MM.1S (cell line): Measurements from ENCODE around the gene RRM1.

Source experiments
- EZH2 ChIP-seq: fragments of 300-600 bp; sonication (generic); optimal IDR thresholded peaks from 2 replicates; pipeline ENCODE3; 2017; ENCODE audit warnings: low read depth, mild to moderate bottlenecking, antibody characterized with exemption, low read length, mixed read lengths
- EZH2phosphoT487 ChIP-seq: fragments of 300-600 bp; sonication (generic); IDR thresholded peaks from 2 replicates; pipeline ENCODE4 v1.6.1; 2018; ENCODE audit warnings: antibody characterized with exemption, low read length
- TF ChIP-seq, protein P1 (sequence below): fragments of 300-600 bp; sonication (generic); IDR thresholded peaks from 2 replicates; pipeline ENCODE4 v1.5.1; 2016; ENCODE audit warnings: antibody characterized with exemption, low read length, mixed read lengths

DNA sequence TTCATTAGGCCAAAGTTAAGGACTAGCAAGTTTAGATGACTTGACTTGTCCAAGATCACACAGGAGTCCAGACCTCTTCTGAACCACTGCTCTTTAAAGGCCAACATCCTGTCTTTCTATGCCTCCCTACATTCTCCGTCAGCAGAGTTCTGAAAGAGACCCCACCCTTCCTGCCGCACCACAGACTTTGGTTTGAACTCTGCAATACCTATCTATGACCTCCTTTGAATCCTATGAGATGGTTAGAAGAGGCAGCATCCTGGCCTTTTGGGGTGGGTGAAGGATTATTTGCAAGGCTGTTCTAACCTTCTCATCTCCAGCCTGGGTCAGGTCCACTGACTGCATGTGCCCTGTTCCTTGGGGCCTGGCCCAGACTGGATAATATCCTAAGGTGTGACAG lies 4.3 kb upstream of the RRM1 start:
- TF ChIP-seq, protein P1, sequence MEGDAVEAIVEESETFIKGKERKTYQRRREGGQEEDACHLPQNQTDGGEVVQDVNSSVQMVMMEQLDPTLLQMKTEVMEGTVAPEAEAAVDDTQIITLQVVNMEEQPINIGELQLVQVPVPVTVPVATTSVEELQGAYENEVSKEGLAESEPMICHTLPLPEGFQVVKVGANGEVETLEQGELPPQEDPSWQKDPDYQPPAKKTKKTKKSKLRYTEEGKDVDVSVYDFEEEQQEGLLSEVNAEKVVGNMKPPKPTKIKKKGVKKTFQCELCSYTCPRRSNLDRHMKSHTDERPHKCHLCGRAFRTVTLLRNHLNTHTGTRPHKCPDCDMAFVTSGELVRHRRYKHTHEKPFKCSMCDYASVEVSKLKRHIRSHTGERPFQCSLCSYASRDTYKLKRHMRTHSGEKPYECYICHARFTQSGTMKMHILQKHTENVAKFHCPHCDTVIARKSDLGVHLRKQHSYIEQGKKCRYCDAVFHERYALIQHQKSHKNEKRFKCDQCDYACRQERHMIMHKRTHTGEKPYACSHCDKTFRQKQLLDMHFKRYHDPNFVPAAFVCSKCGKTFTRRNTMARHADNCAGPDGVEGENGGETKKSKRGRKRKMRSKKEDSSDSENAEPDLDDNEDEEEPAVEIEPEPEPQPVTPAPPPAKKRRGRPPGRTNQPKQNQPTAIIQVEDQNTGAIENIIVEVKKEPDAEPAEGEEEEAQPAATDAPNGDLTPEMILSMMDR = no peak
- TF ChIP-seq EZH2phosphoT487 (no peak), EZH2 (no peak)
